ENCODE data around the gene ZNF541.

The ZNF541 gene

DNA sequence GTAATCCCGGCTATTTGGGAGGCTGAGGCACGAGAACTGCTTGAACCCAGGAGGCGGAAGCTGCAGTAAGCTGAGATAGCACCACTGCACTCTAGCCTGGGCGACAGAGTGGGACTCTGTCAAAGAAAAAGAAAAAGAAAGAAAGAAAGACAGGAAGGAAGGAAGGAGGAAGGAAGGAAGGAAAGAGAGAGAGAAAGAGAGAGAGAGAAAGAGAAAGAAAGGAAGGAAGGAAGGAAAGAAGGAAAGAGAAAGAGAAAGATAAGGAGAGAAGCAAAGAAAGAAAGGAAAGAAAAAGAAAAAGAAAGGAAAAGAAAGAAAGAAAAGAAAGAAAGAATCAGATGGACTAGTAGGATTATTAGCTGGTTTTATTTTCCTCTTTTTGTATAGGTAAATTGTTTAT is 22.8 kb downstream of the ZNF541 start:
- Histone ChIP-seq H3K9me3 (ENCODE audit: insufficient read depth, low read depth, low read length) (peaks cover 2% of the 10 kb centered on the region), H3K27ac (ENCODE audit: low read depth, low read length) (no peak overlapping the region), H3K4me1 (ENCODE audit: control insufficient read depth in 1 of 2, insufficient read depth in 2 of 2, low read length in 2 of 2) (peaks cover 0 to 4% of the 10 kb centered on the region in 2 experiments), H3K23ac (ENCODE audit: low read length) (no peak overlapping the region), H3K27me3 (ENCODE audit: insufficient read depth, low read length) (no peaks in the 10 kb centered on the region), H3K36me3 (ENCODE audit: control insufficient read depth in 1 of 2, insufficient read depth in 2 of 2, low read length in 2 of 2) (no peaks in the 10 kb centered on the region), H2AK5ac (ENCODE audit: low read length) (no peak overlapping the region), H3K79me2 (ENCODE audit: control insufficient read depth, insufficient read depth, low read length, poor library complexity) (no peaks in the 10 kb centered on the region), H3K4ac (ENCODE audit: low read depth, low read length) (no peak overlapping the region), H2AFZ (ENCODE audit: insufficient read depth, low read length, poor library complexity) (no peak overlapping the region), H3K4me3 (ENCODE audit: low read depth, low read length) (no peak overlapping the region), H4K12ac (ENCODE audit: low read depth, low read length) (no peak overlapping the region), H4K8ac (ENCODE audit: low read depth, low read length) (no peak overlapping the region), H3K79me1 (ENCODE audit: low read length) (no peaks in the 10 kb centered on the region), H2BK120ac (ENCODE audit: insufficient read depth, low read length, poor library complexity) (no peak overlapping the region), H3K18ac (ENCODE audit: low read length) (no peak overlapping the region), H3K9ac (ENCODE audit: low read length) (no peak overlapping the region), H3K4me2 (ENCODE audit: low read length) (no peak overlapping the region), H2BK5ac (ENCODE audit: low read depth, low read length, poor library complexity) (no peak overlapping the region), H4K91ac (ENCODE audit: low read depth, low read length) (no peak overlapping the region), H2BK12ac (ENCODE audit: low read length) (no peak overlapping the region), H3K14ac (ENCODE audit: low read length) (no peak overlapping the region)
- no peak for DNase-seq
- WGBS (ENCODE audit: extremely low coverage, insufficient coverage, insufficient read length): no CpG with 5 or more reads among the region's 4 CpGs

DNA sequence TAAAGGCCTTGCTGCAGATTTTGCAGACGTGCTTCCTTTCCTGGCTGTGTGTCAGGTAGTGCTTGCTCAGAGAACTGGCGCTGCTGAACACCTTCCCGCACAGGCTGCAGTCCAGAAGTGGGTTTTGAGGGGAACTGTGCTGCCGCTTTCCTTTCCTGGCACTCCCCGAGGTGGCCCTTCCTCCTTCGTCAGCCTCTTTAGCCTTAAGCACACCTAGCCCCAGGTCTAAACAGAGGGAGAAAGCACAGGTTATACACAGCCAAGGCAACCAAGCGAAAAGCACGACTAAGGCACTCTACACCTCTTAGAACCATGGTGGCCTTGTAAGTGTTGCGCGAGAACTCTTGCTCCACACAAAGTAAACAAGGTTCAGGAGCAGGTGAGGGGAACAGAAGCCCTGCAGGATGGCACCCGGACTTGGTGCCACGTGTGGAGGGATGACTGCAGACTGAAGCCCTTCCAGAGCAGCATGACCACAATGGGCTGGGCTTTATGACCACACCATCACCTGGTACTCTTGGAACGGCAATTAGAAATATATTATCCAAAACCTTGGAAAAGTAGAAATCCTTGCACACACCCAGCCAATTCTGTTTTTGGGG is 23.6 kb downstream of the ZNF541 start:
- Histone ChIP-seq H3K4me3 (ENCODE audit: low read depth, low read length) (no peak overlapping the region), H3K14ac (ENCODE audit: low read length) (no peak overlapping the region), H3K4me1 (ENCODE audit: control insufficient read depth in 1 of 2, insufficient read depth in 2 of 2, low read length in 2 of 2) (peaks cover 0 to 4% of the 10 kb centered on the region in 2 experiments), H4K12ac (ENCODE audit: low read depth, low read length) (no peak overlapping the region), H4K91ac (ENCODE audit: low read depth, low read length) (no peak overlapping the region), H3K23ac (ENCODE audit: low read length) (no peak overlapping the region), H3K27me3 (ENCODE audit: insufficient read depth, low read length) (no peaks in the 10 kb centered on the region), H3K18ac (ENCODE audit: low read length) (no peak overlapping the region), H3K27ac (ENCODE audit: low read depth, low read length) (no peak overlapping the region), H3K79me2 (ENCODE audit: control insufficient read depth, insufficient read depth, low read length, poor library complexity) (no peaks in the 10 kb centered on the region), H3K9me3 (ENCODE audit: insufficient read depth, low read depth, low read length) (peaks cover 2% of the 10 kb centered on the region), H2BK120ac (ENCODE audit: insufficient read depth, low read length, poor library complexity) (no peak overlapping the region), H3K79me1 (ENCODE audit: low read length) (no peaks in the 10 kb centered on the region), H3K4ac (ENCODE audit: low read depth, low read length) (no peak overlapping the region), H3K9ac (ENCODE audit: low read length) (no peak overlapping the region), H4K8ac (ENCODE audit: low read depth, low read length) (no peak overlapping the region), H3K36me3 (ENCODE audit: control insufficient read depth in 1 of 2, insufficient read depth in 2 of 2, low read length in 2 of 2) (no peaks in the 10 kb centered on the region), H2AFZ (ENCODE audit: insufficient read depth, low read length, poor library complexity) (no peak overlapping the region), H2AK5ac (ENCODE audit: low read length) (no peak overlapping the region), H3K4me2 (ENCODE audit: low read length) (no peak overlapping the region), H2BK12ac (ENCODE audit: low read length) (no peak overlapping the region), H2BK5ac (ENCODE audit: low read depth, low read length, poor library complexity) (no peak overlapping the region)
- WGBS (ENCODE audit: extremely low coverage, insufficient coverage, insufficient read length): no CpG with 5 or more reads among the region's 13 CpGs
- no peak for DNase-seq

DNA sequence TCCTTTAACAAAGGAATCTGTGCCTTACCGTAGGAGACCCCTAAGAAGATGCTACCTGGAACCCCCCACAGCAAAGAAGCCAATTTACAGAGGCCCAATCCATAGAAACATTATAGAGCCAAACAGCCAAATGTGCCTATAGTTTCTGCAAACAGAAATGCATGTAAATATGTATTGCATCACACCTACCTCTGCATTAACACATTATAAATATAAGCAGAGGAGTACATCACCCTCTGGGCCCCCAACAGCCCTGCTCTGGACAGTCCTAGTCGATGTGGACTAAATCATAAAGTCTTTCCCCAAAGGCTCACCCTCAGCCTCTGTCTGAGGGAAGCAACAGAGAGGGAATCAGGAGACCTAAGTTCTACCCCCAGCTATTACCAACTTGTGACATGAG is 25.7 kb downstream of the ZNF541 start:
- Histone ChIP-seq H2BK120ac (ENCODE audit: insufficient read depth, low read length, poor library complexity) (no peak overlapping the region), H3K79me2 (ENCODE audit: control insufficient read depth, insufficient read depth, low read length, poor library complexity) (no peaks in the 10 kb centered on the region), H3K36me3 (ENCODE audit: control insufficient read depth in 1 of 2, insufficient read depth in 2 of 2, low read length in 2 of 2) (no peaks in the 10 kb centered on the region), H3K79me1 (ENCODE audit: low read length) (peaks cover 3% of the 10 kb centered on the region), H3K9me3 (ENCODE audit: insufficient read depth, low read depth, low read length) (peaks cover 2% of the 10 kb centered on the region), H3K4me1 (ENCODE audit: control insufficient read depth in 1 of 2, insufficient read depth in 2 of 2, low read length in 2 of 2) (peaks cover 0 to 6% of the 10 kb centered on the region in 2 experiments), H3K9ac (ENCODE audit: low read length) (no peak overlapping the region), H4K91ac (ENCODE audit: low read depth, low read length) (no peak overlapping the region), H3K27ac (ENCODE audit: low read depth, low read length) (no peak overlapping the region), H4K8ac (ENCODE audit: low read depth, low read length) (no peak overlapping the region), H3K18ac (ENCODE audit: low read length) (no peak overlapping the region), H3K4me2 (ENCODE audit: low read length) (no peak overlapping the region), H3K4me3 (ENCODE audit: low read depth, low read length) (no peak overlapping the region), H3K4ac (ENCODE audit: low read depth, low read length) (no peak overlapping the region), H2BK12ac (ENCODE audit: low read length) (no peak overlapping the region), H3K14ac (ENCODE audit: low read length) (no peak overlapping the region), H2AK5ac (ENCODE audit: low read length) (no peak overlapping the region), H2BK5ac (ENCODE audit: low read depth, low read length, poor library complexity) (no peak overlapping the region), H3K27me3 (ENCODE audit: insufficient read depth, low read length) (no peaks in the 10 kb centered on the region), H4K12ac (ENCODE audit: low read depth, low read length) (no peak overlapping the region), H3K23ac (ENCODE audit: low read length) (no peak overlapping the region), H2AFZ (ENCODE audit: insufficient read depth, low read length, poor library complexity) (no peak overlapping the region)
- no peak for DNase-seq
- WGBS (ENCODE audit: extremely low coverage, insufficient coverage, insufficient read length): no CpG with 5 or more reads among the region's 2 CpGs

DNA sequence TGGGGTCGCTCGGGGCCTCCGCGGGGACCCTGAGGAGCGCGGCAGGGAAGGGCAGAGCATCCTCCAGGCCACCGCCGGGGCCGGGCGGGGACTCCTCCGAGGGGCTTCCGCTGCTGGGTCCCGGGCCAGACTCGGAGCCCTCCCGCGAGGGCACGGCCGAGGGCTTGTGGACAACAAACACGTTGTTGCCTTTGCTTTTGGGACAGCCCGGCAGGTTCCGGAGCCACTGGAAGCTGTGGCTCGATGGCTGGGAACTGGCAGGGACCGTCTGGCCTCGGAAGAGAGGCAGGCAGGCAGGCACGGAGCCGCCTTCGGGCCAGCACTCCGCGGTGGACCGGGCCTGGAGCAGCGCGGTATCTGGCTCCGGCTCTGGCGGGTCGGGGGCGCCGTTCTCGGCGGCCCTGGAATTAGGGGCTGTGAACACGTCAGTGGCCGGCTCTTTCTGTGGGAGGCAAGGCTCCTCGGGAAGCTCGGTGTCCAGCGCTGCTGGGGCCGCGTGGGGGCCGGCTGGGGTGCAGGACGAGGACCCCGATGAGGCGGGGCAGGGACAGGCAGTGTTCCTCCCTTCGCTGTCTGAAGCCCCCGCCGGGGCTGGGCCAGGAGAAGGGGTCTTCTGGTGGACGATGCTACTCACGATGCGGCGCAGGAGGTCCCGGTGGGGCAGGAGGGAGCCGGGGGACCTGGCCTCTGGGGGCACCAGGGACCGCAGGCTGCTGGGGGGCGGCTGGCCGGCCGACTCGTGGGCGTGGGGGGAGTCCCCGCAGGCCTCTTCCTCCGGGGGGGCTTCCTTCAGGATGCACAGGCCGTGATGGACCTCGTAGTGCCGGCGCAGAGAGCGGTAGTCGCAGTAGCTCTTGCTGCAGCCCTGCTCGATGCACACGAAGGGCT is 27.6 kb downstream of the ZNF541 start:
- H3K27ac ChIP-seq (ENCODE audit: low read depth, low read length): no peak overlapping the region
- no peak overlapping the region for H3K9ac ChIP-seq (ENCODE audit: low read length)
- no peak overlapping the region for H2BK5ac ChIP-seq (ENCODE audit: low read depth, low read length, poor library complexity)
- H3K79me1 ChIP-seq (ENCODE audit: low read length): peaks cover 13% of the 10 kb centered on the region
- H3K27me3 ChIP-seq (ENCODE audit: insufficient read depth, low read length): no peaks in the 10 kb centered on the region
- no peak overlapping the region for H3K14ac ChIP-seq (ENCODE audit: low read length)
- no CpG with 5 or more reads among the region's 75 CpGs for WGBS (ENCODE audit: extremely low coverage, insufficient coverage, insufficient read length)
- peak overlapping the region; percentile 87 for H2BK12ac ChIP-seq (ENCODE audit: low read length)
- no peaks in the 10 kb centered on the region for H3K9me3 ChIP-seq (ENCODE audit: insufficient read depth, low read depth, low read length)
- no peaks in the 10 kb centered on the region for H3K36me3 ChIP-seq (ENCODE audit: control insufficient read depth in 1 of 2, insufficient read depth in 2 of 2, low read length in 2 of 2)
- no peak overlapping the region for H4K12ac ChIP-seq (ENCODE audit: low read depth, low read length)
- H3K23ac ChIP-seq (ENCODE audit: low read length): no peak overlapping the region
- peak overlapping the region; percentile 1 for H2AK5ac ChIP-seq (ENCODE audit: low read length)
- no peak overlapping the region for H3K4ac ChIP-seq (ENCODE audit: low read depth, low read length)
- H3K4me3 ChIP-seq (ENCODE audit: low read depth, low read length): no peak overlapping the region
- H3K18ac ChIP-seq (ENCODE audit: low read length): peak overlapping the region; percentile 38
- no peak overlapping the region for H2BK120ac ChIP-seq (ENCODE audit: insufficient read depth, low read length, poor library complexity)
- no peak overlapping the region for H3K4me2 ChIP-seq (ENCODE audit: low read length)
- H3K4me1 ChIP-seq (ENCODE audit: control insufficient read depth in 1 of 2, insufficient read depth in 2 of 2, low read length in 2 of 2): peaks cover 5 to 14% of the 10 kb centered on the region in 2 experiments
- H2AFZ ChIP-seq (ENCODE audit: insufficient read depth, low read length, poor library complexity): no peak overlapping the region
- peak overlapping the region; percentile 74 for H4K91ac ChIP-seq (ENCODE audit: low read depth, low read length)
- H4K8ac ChIP-seq (ENCODE audit: low read depth, low read length): no peak overlapping the region
- DNase-seq: no peak
- H3K79me2 ChIP-seq (ENCODE audit: control insufficient read depth, insufficient read depth, low read length, poor library complexity): no peaks in the 10 kb centered on the region

All from trophoblast cell (in vitro differentiated cells and primary cell).